ENCODE data around the gene FAM185A. TPM values are rescaled to one million over a fixed set of nuclear protein-coding genes. Genes with fewer than 3 reads are reported as not detected.

Gene FAM185A
- total and polyA plus RNA-seq, 9 of the 15 experiments (the other 6 are each of a cell fraction or from before 2014, with no cell fraction given) = 1.7 to 17.4 (median 10.6) TPM

DNA sequence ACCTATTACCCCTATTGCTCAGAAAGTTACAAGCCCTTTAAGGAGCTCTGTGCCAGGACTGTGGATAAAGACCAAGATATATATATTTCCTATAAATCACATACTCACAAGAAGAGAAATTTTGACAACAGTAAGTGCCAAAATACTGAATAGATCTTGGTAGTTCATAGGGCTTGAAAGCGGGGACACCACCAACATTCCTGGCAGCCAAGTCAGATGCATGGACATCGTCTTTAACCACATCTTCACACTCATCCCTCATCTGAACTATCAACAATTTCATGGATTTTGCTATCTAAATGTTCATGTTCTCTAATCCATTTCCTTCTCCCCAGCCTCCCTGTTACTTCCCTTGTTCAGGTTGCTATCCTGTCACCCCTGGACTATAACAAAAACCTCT, 96.5 kb downstream of the FAM185A start:
- peaks cover 24% of the 10 kb centered on the region for H3K36me3 ChIP-seq (ENCODE audit: control insufficient read depth, insufficient read depth, low read length)
- WGBS (ENCODE audit: insufficient coverage, low coverage, missing lambda C conversion rate) = 75% methylated on average over 2 of the region's 2 CpGs
- no peaks in the 10 kb centered on the region for H3K9me3 ChIP-seq (replicated peaks; ENCODE audit: control insufficient read depth, insufficient read depth, low read depth, low read length)
- intact Hi-C loops (cut with micrococcal nuclease) (no loop called here), in situ Hi-C loops (cut with MboI) (no loop called here)
- no peaks in the 10 kb centered on the region for H4K20me1 ChIP-seq (replicated peaks; ENCODE audit: control insufficient read depth, insufficient read depth, low read length)
- BruUV-seq (replicated peaks) = no TSS peak
- H3K4me3 ChIP-seq = no peak overlapping the region
- H3K4me1 ChIP-seq (replicated peaks in 1 of 2; ENCODE audit: control insufficient read depth in 2 of 2, insufficient read depth in 2 of 2, low read length in 2 of 2) = no peaks in the 10 kb centered on the region
- no peaks in the 10 kb centered on the region for H3K27me3 ChIP-seq (ENCODE audit: control insufficient read depth in 2 of 2, insufficient read depth in 2 of 2, low read length in 2 of 2)
- no peaks in the 10 kb centered on the region for H3K9me1 ChIP-seq (ENCODE audit: control insufficient read depth, insufficient read depth, low read length)
- H2AFZ ChIP-seq (ENCODE audit: low read depth, low read length) = no peak overlapping the region
- POLR2A ChIA-PET = interaction anchor here (1.3 to 1.6 kb wide), 2 partner anchors 10 to 27 kb away, joined by 3 to 6 read pairs; no protein-coding TSS in a partner anchor
- ATAC-seq = no peak
- no peak overlapping the region for H3K4me2 ChIP-seq (ENCODE audit: insufficient read depth, low read length)
- no peak for DNase-seq (ENCODE audit: extremely low read depth in 1 of 4, low spot score in 3 of 4)
- no peak for TF ChIP-seq MED1 (CRISPR knock-in tag; IDR thresholded peaks at IDR 0.05; ENCODE audit: borderline replicate concordance)
- TF ChIP-seq, protein P1, sequence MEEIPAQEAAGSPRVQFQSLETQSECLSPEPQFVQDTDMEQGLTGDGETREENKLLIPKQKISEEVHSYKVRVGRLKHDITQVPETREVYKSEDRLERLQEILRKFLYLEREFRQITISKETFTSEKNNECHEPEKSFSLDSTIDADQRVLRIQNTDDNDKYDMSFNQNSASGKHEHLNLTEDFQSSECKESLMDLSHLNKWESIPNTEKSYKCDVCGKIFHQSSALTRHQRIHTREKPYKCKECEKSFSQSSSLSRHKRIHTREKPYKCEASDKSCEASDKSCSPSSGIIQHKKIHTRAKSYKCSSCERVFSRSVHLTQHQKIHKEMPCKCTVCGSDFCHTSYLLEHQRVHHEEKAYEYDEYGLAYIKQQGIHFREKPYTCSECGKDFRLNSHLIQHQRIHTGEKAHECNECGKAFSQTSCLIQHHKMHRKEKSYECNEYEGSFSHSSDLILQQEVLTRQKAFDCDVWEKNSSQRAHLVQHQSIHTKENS (CRISPR knock-in tag; IDR thresholded peaks at IDR 0.05) = no peak
- no peak for TF ChIP-seq RBFOX2 (IDR thresholded peaks at IDR 0.05; ENCODE audit: low read depth, low read length)
- CTCF ChIA-PET (ENCODE audit: low intra/inter-chr PET ratio) = interaction anchor here (0.5 kb wide), 1 partner anchor 215 kb away, joined by 3 read pairs; no protein-coding TSS in a partner anchor
- no peaks in the 10 kb centered on the region for H3K79me2 ChIP-seq (ENCODE audit: control insufficient read depth, insufficient read depth, low read length)
- no peak overlapping the region for H3K27ac ChIP-seq (ENCODE audit: extremely low read depth, low read depth, low read length)
- no peak overlapping the region for H3K9ac ChIP-seq (ENCODE audit: insufficient read depth in 1 of 2, low read depth in 2 of 2, low read length in 2 of 2)
- no peak for FAIRE-seq

DNA sequence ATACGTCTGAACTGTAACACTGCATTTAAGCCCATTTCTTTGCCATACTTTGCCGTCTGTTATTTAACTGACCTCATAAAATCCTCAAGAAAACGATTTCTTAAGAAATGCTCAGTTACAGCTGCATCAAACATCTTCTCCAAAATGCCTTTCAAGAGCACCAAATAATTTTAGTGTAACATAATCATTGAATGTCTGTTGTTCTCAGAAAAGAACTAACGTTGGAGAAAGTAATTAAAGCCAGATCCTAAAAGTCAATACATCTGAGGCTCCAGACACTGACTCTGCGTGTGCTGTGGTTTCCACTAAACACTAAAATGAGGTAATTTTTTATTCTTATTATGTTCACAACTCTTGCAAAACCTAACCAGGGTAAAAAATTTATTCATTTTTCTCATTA, 100.3 kb downstream of the FAM185A start:
- Histone ChIP-seq H3K9me3 (replicated peaks; ENCODE audit: control insufficient read depth, insufficient read depth, low read depth, low read length) (no peaks in the 10 kb centered on the region), H3K9ac (ENCODE audit: insufficient read depth in 1 of 2, low read depth in 2 of 2, low read length in 2 of 2) (no peak overlapping the region), H3K27ac (ENCODE audit: extremely low read depth, low read depth, low read length) (no peak overlapping the region), H3K4me3 (no peak overlapping the region), H3K79me2 (ENCODE audit: control insufficient read depth, insufficient read depth, low read length) (no peaks in the 10 kb centered on the region), H3K36me3 (ENCODE audit: control insufficient read depth, insufficient read depth, low read length) (peaks cover 16% of the 10 kb centered on the region; the same call in 2 of the 3 replicates), H3K4me2 (ENCODE audit: insufficient read depth, low read length) (no peak overlapping the region), H4K20me1 (replicated peaks; ENCODE audit: control insufficient read depth, insufficient read depth, low read length) (no peaks in the 10 kb centered on the region), H3K27me3 (ENCODE audit: control insufficient read depth in 2 of 2, insufficient read depth in 2 of 2, low read length in 2 of 2) (no peaks in the 10 kb centered on the region), H3K4me1 (replicated peaks in 1 of 2; ENCODE audit: control insufficient read depth in 2 of 2, insufficient read depth in 2 of 2, low read length in 2 of 2) (no peaks in the 10 kb centered on the region), H2AFZ (ENCODE audit: low read depth, low read length) (no peak overlapping the region), H3K9me1 (ENCODE audit: control insufficient read depth, insufficient read depth, low read length) (no peaks in the 10 kb centered on the region)
- FAIRE-seq = no peak
- in situ Hi-C loops (cut with MboI) = no loop called here
- no TSS peak for BruUV-seq (replicated peaks)
- 66% methylated on average over 5 of the region's 5 CpGs for WGBS (ENCODE audit: insufficient coverage, low coverage, missing lambda C conversion rate)
- no peak for ATAC-seq
- POLR2A ChIA-PET = no interaction called here
- CTCF ChIA-PET (ENCODE audit: low intra/inter-chr PET ratio) = no interaction called here
- intact Hi-C loops (cut with micrococcal nuclease) = no loop called here
- no peak for DNase-seq (ENCODE audit: extremely low read depth in 1 of 4, low spot score in 3 of 4)
- no peak for TF ChIP-seq GABPB1 (CRISPR knock-in tag; IDR thresholded peaks at IDR 0.05)
- TF ChIP-seq HNRNPUL1 (IDR thresholded peaks at IDR 0.05; ENCODE audit: low read length) = no peak
- TF ChIP-seq ARHGAP35 (IDR thresholded peaks at IDR 0.05; ENCODE audit: partially characterized antibody) = no peak
- no peak for TF ChIP-seq RBBP5 (IDR thresholded peaks at IDR 0.05; ENCODE audit: borderline replicate concordance, insufficient read depth, low read length, poor library complexity, severe bottlenecking)
- TF ChIP-seq HNRNPK (IDR thresholded peaks at IDR 0.05; ENCODE audit: low read depth, low read length, poor library complexity, severe bottlenecking) = no peak
- no peak for TF ChIP-seq POLR3A (IDR thresholded peaks at IDR 0.05; ENCODE audit: borderline replicate concordance, extremely low read depth, insufficient read depth, insufficient read length)
- TF ChIP-seq, protein P2, sequence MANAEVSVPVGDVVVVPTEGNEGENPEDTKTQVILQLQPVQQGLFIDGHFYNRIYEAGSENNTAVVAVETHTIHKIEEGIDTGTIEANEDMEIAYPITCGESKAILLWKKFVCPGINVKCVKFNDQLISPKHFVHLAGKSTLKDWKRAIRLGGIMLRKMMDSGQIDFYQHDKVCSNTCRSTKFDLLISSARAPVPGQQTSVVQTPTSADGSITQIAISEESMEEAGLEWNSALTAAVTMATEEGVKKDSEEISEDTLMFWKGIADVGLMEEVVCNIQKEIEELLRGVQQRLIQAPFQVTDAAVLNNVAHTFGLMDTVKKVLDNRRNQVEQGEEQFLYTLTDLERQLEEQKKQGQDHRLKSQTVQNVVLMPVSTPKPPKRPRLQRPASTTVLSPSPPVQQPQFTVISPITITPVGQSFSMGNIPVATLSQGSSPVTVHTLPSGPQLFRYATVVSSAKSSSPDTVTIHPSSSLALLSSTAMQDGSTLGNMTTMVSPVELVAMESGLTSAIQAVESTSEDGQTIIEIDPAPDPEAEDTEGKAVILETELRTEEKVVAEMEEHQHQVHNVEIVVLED (CRISPR knock-in tag; IDR thresholded peaks at IDR 0.05) = no peak
- no peak for TF ChIP-seq RBM15 (IDR thresholded peaks at IDR 0.05; ENCODE audit: insufficient read depth, low read length)

Measured in K562 (cell line).